M059J (cell line): ENCODE data around the gene CABLES2. TPM values are rescaled to one million over a fixed set of nuclear protein-coding genes. Genes with fewer than 3 reads are reported as not detected.

Experiments
- DNase-seq: peaks from one replicate; pipeline ENCODE4 v3.0.0-alpha.2; 2012; ENCODE audit warnings: low read depth
- total RNA-seq: library from RNA; depleted of rRNA; stranded (reverse); fragments of >200 nt; shearing (Covaris generic); gene quantifications from 2 replicates; pipeline ENCODE4 v1.2.3, GENCODE V29; 2014; rRNA removed

The CABLES2 gene
- total RNA-seq, 1 experiment from 2014 or later, result 19.9 TPM

GRCh38 chr20:62350629-62351422, 56.3 kb downstream of the CABLES2 start:
- no peak for DNase-seq

- peak; percentile 78 for DNase-seq
Observed at GRCh38 chr20:62350098-62350628, 56.9 kb downstream of the CABLES2 start.

GRCh38 chr20:62349556-62350097, 57.5 kb downstream of the CABLES2 start:
- DNase-seq, result no peak

GRCh38 chr20:62348604-62349003, 58.5 kb downstream of the CABLES2 start:
- DNase-seq, result no peak

GRCh38 chr20:62347445-62347844, 59.6 kb downstream of the CABLES2 start:
- no peak for DNase-seq

- no peak for DNase-seq
Observed at GRCh38 chr20:62347151-62347404, 60.0 kb downstream of the CABLES2 start.

GRCh38 chr20:62346398-62347150, 60.5 kb downstream of the CABLES2 start:
- no peak for DNase-seq

- DNase-seq, result no peak
Observed at GRCh38 chr20:62345681-62346370, 61.3 kb downstream of the CABLES2 start.

GRCh38 chr20:62344782-62345181, 62.3 kb downstream of the CABLES2 start:
- peak; percentile 95 for DNase-seq

GRCh38 chr20:62344092-62344491, 63.0 kb downstream of the CABLES2 start:
- DNase-seq, result no peak

- DNase-seq, result no peak
Observed at GRCh38 chr20:62342910-62343309, 64.2 kb downstream of the CABLES2 start.

- DNase-seq, result no peak
Observed at GRCh38 chr20:62339647-62340062, 67.4 kb downstream of the CABLES2 start.

Other genes starting within 250 kb of the CABLES2 start
- gene MTG2, start 224.3 kb downstream of the CABLES2 start, total RNA-seq, result 19.9 and 46.4 TPM in 2 replicates
- not detected in 2 replicates for gene HRH3, start 187.0 kb downstream of the CABLES2 start, total RNA-seq
- gene OSBPL2, start 168.8 kb downstream of the CABLES2 start, total RNA-seq, result 20.7 and 29.2 TPM in 2 replicates
- 235 and 272 TPM in 2 replicates for gene ADRM1, start 104.3 kb downstream of the CABLES2 start, total RNA-seq
- gene LAMA5, start 40.0 kb downstream of the CABLES2 start, total RNA-seq, result 5.6 and 29.7 TPM in 2 replicates
- 1,541 and 2,007 TPM in 2 replicates for gene RPS21, start 20.2 kb downstream of the CABLES2 start, total RNA-seq
- gene RBBP8NL, start 20.3 kb upstream of the CABLES2 start, total RNA-seq, result not detected in 2 replicates
- not detected in 2 replicates for gene GATA5, start 68.7 kb upstream of the CABLES2 start, total RNA-seq
- 43.9 and 69.5 TPM in 2 replicates for gene SLCO4A1, start 235.2 kb upstream of the CABLES2 start, total RNA-seq